ENCODE measurements around the gene MIA.

Gene MIA

DNA sequence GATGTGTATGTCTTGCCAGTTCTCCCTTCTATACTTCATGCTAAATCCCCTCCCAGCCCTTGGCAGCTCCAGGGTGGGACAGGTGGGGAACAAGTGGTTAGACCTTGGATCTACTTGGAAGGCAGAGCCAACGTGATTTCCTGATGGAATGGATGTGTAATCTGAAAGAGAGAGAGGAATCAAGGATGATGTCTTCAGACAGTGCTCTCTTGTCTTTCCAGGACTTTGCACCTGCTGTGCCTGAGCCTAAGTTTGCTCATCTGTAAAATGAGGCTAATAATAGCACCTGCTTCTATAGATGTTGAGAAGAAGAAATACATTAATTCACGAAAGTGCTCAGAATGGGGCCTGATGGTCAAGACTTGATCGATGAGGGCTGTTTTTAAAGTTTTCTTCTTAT is 16.7 kb downstream of the MIA start:
- no peak overlapping the region for H3K4me3 ChIP-seq (ENCODE audit: control insufficient read depth, low read depth, low read length)
- no peak for DNase-seq (ENCODE audit: low read depth)
- no peak for TF ChIP-seq CTCF (conservative IDR thresholded peaks at IDR 0.05; ENCODE audit: control insufficient read depth, insufficient read depth, low read depth, low read length)

GRCh38 chr19:40797166-40797962 is 22.0 kb downstream of the MIA start:
- no peak for DNase-seq (ENCODE audit: low read depth)
- H3K4me3 ChIP-seq (ENCODE audit: control insufficient read depth, low read depth, low read length), result no peak overlapping the region
- no peak for TF ChIP-seq CTCF (conservative IDR thresholded peaks at IDR 0.05; ENCODE audit: control insufficient read depth, insufficient read depth, low read depth, low read length)

DNA sequence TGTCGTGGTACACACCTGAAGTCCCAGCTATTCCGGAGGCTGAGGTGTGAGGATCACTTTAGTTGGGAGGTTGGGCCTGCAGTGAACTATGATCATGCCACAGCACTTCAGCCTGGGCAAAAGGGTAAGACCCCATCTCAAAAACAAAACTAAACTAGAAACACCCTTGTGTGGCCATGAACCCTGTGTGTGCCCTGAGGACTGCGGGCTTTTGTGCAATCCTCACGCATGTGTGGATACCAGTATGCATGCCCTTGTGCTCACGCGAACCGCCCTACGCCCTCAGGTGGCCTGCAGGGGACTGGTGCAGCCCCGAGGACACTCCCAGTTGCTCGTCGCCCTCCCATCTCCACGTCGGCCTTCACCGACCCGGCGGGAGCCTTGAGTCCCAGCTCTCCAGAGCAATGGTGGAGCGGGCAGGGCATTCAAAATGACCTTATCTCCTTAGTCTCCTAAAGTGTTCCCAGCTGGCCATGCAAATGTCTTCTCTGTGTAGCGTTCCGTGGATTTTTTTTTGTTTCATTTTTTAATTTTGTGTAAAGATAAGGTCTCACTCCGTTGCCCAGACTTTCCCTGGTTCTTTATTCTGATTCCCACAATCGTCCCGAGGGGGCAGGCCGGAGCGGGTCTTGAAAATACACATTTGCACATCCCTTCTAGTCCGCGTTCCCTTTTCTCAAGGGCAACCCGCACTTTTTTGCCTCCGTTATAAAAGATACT is 22.8 kb downstream of the MIA start:
- peak; percentile 53 for TF ChIP-seq CTCF (conservative IDR thresholded peaks at IDR 0.05; ENCODE audit: control insufficient read depth, insufficient read depth, low read depth, low read length)
- peak overlapping the region; percentile 69 for H3K4me3 ChIP-seq (ENCODE audit: control insufficient read depth, low read depth, low read length)
- peak; percentile 53 for DNase-seq (ENCODE audit: low read depth)

GRCh38 chr19:40798683-40799557 is 23.6 kb downstream of the MIA start, which contains the start of gene EGLN2:
TSS of gene EGLN2 (plus strand) at chr19:40799191. CDS start at chr19:40800573, 1,382 bp downstream.
- H3K4me3 ChIP-seq (ENCODE audit: control insufficient read depth, low read depth, low read length), result peak within 1 kb of the TSS; percentile 80
- TF ChIP-seq CTCF (conservative IDR thresholded peaks at IDR 0.05; ENCODE audit: control insufficient read depth, insufficient read depth, low read depth, low read length), result no peak
- peak; percentile 99 for DNase-seq (ENCODE audit: low read depth)

GRCh38 chr19:40799558-40800338 is 24.4 kb downstream of the MIA start:
- DNase-seq (ENCODE audit: low read depth), result no peak
- peak overlapping the region; percentile 80 for H3K4me3 ChIP-seq (ENCODE audit: control insufficient read depth, low read depth, low read length)
- no peak for TF ChIP-seq CTCF (conservative IDR thresholded peaks at IDR 0.05; ENCODE audit: control insufficient read depth, insufficient read depth, low read depth, low read length)

Measured in fibroblast of mammary gland (primary cell).